COR-L47 (cell line): Measurements from ENCODE around the gene SLC12A2.

Experiments
- DNase-seq: peaks from one replicate; lab custom pipeline; 2025; lab: John Stamatoyannopoulos, UW

Gene SLC12A2

DNA sequence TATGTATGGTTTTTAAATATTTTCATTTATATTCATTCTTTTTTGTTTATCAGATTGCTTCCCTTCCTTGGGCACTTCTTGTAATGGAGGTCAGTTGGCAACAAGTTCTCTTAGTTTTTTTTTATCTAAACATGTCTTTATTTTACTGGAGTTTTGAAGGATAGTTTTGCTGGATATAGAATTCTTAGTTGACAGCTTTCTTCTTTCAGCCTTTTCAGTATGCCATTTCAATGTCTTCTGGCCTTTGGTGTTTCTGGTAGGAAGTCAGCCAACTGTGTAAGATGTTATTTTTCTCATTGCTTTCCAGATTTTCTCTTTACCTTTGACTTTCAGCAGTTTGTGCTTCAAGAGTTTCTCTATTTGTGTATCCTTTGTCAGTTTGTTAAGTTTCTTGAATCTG is 14.2 kb downstream of the SLC12A2 start:
- DNase-seq, result no peak

DNA sequence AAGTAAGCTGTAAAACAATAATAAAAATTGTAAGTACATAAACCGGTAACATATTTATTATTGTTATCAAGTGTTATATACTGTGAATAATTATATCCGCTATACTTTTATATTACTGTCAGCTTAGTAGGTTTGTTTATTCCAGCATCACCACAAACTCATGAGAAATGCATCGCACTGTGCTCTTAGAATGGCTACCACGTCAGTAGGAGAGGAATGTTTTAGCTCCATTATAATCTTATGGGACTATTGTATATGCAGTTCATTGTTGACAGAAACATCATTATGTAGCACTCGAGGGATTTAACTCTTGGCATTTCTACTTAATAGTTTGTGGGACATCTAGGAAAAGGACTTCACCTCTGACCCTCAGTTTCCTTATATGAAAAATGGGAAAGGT is 16.4 kb downstream of the SLC12A2 start:
- DNase-seq, result no peak

- DNase-seq, result no peak
Observed at GRCh38 chr5:128100860-128101557, 17.4 kb downstream of the SLC12A2 start.

GRCh38 chr5:128101676-128102075 is 18.1 kb downstream of the SLC12A2 start:
- no peak for DNase-seq

DNA sequence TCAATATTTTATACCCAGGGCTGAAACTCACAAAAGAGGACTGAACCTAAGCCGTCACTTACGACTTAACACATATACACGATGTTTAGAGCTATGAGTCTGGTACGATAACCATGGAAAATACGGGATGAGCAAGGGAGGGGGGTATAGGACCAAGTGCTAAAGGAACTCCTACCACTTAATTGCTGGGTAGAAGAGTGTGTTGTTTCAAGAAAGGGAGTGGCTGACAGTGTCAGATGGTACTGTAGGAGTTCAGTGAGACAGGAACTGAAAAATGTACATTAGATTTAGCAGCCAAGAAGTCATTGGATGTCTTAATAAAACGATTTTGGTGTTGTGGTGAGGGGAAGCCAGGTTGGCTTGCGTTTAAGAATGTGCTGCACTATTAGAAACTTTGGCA is 21.6 kb downstream of the SLC12A2 start:
- DNase-seq, result no peak

DNA sequence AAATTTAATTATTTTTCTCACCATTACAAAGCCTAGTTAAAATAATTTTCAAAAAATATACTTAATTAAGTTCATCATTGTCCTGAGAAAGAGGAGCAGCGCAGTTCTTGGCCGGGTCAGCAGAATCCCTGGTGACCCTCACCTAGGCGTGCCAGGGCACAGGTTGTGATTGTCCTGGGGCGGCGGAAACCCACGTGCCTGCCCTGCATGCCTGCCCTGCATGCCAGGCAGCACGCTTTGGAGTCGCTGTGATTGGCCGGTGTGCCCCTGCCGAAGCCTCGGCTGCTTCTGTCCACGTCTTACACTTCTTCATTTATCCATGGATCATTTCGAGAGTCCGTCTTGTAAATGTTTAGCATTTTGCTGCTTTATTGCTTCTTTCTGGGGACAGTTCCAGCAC is 25.6 kb downstream of the SLC12A2 start:
- DNase-seq, result no peak

DNA sequence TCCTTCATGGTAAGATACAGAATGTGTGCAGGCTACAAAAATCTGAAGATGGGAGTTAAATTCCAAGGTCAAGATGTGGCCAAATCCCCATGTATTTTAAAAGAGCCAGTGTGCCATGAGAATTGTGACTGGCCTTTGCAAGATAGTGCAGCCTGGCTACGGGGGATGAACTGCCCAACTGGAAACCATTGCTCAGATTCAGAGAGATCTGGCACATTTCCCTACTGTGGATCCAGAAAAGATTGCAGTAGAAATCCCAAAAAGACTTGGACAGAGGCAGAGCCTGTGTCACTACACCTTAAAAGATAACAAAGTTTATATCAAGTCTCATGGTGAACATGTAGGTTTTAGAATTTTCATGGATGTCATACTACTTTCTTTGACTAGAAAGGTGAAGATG is 26.2 kb downstream of the SLC12A2 start:
- DNase-seq, result no peak

GRCh38 chr5:128111818-128112448 is 28.4 kb downstream of the SLC12A2 start:
- DNase-seq, result no peak

DNA sequence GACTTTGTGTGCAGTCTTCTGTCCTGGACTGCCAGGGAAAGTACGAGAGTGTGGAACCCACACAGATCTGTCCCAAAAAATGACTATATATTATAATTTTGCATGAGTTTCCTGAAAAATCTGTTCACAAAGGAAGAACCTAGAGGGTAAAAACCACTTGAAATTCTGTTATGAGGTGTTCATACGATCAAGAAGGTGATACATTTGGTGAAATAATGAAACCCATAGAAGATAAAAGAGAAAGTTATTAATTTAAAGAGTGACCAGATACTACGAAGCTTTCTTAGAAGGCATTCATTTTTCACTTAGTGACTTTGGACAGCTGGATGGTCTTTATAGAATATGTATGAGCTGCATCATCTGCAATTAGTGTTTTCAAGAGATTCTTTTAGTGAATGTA is 32.9 kb downstream of the SLC12A2 start:
- DNase-seq, result no peak

DNA sequence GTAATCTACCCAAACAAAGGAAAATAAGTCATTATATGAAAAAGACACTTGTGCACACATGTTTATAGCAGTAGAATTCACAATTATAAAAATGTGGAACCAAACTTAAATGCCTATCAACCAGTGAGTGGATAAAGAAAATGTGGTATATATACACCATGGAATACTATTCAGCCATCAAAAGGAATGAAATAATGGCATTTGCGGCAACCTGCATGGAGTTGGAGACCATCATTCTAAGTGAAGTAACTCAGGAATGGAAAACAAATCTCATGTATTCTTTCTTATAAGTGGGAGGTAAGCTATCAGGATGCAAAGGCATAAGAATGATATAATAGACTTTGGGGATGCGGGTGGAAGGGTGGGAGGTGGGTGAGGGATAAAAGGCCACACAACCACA is 34.6 kb downstream of the SLC12A2 start:
- DNase-seq, result no peak

DNA sequence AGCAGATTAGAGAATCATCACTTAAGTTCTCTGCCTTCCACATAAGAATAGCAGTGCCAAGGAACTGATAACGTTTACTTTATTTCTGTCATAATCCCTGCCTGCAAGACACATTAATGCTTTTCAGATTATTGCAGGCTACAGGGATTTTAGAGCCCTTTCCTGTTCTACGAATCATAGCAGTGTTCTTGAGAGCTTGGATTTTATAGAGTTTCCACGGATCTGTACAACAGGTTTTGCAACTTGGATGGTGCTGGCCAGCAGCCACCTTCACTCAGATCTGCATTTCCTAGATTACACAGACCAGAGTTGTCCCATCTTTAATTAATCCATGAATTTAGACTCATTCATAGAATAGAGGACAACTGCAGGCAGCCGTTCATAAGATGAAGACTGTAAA is 38.1 kb downstream of the SLC12A2 start:
- no peak for DNase-seq

DNA sequence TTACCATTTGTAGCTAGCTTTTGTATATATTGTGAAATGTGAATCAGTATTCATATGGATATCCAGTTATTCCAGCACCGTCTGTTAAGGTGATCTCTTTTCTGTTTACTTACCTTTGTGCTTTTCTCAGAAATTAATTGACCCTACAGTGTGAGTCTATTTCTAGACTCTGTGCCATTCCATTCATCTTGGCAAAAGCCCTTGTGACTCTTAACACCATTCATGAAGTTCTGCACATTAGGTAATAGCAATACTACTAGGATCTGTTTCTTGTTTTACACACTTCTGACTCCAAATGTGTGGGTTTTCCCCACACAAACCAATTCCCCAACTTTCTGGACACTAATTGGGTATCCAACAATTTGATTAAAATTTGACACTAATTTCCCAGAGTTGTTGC is 40.4 kb downstream of the SLC12A2 start:
- no peak for DNase-seq

DNA sequence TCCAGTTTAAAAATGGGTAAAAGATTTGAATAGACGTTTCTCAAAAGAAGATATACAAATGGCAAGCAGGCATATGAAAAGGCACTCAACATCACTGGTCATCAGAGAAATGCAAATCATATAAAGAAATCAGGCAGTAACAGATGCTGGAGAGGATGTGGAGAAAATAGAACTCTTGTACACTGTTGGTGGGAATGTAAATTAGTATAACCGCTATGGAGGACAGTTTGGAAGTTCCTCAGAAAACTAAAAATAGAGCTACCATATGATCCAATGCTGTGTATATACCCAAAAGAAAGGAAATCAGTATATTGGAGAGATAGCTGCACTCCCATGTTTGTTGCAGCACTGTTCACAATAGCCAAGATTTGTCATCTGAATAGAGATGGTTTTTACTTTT is 42.7 kb downstream of the SLC12A2 start:
- no peak for DNase-seq

DNA sequence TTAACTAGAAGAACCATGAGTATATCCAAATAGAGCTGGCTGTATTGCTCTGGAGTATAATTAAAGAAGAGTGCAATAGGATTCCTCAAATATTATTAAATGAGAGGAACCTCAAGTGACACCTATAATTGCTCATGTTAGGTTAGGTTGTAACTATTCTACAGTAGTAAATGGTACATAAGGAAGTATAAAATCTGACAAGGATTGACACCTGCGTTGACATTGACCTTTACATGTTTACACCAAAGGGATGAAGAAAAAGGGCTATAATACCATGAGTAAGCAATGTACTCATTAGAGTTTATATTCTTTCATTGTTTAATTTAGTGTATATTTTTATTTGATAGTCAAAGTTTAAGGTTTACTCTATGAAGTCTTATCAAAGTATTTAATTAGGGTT is 48.9 kb downstream of the SLC12A2 start:
- no peak for DNase-seq

GRCh38 chr5:128135286-128135685 is 51.7 kb downstream of the SLC12A2 start:
- no peak for DNase-seq

DNA sequence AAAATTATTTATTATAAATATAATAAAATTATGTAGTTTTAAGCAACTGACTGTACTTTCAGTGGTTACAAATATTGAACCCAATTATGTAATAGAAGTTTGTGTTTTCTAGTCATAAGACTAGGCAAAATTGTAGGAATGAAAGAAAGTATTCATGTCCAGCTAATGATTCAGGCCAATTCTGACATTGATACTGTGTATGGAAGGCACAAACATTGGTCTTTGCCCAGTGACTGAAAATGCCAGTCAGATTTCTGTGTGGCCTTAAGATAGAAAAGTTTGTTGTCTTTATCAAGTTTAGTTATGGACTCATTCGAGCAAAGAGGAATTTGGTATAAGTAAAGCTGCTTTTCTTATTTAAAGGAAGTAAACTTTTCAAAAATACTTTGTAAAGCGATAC is 60.3 kb downstream of the SLC12A2 start:
- DNase-seq, result no peak

GRCh38 chr5:128144491-128144890 is 60.9 kb downstream of the SLC12A2 start:
- DNase-seq, result no peak

- no peak for DNase-seq
Observed at GRCh38 chr5:128146671-128147070, 63.1 kb downstream of the SLC12A2 start.

DNA sequence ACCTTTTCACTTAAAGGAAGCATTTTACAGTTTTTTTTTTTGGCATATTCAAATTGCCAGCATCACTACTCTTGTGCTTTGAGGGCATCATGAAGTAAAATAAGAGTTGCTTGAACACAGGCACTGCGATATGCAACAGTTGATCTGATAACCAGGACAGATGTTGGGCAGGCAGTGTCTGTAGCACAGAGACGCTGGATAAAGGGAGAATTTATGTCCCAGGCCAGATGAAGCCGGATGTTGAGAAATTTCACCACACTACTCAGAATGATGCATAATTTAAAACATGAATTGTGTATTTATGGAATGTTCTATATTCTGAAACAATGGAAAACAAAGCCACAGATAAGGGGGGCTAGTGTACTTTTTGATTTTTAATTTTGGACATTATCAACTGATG is 71.4 kb downstream of the SLC12A2 start:
- DNase-seq, result no peak

DNA sequence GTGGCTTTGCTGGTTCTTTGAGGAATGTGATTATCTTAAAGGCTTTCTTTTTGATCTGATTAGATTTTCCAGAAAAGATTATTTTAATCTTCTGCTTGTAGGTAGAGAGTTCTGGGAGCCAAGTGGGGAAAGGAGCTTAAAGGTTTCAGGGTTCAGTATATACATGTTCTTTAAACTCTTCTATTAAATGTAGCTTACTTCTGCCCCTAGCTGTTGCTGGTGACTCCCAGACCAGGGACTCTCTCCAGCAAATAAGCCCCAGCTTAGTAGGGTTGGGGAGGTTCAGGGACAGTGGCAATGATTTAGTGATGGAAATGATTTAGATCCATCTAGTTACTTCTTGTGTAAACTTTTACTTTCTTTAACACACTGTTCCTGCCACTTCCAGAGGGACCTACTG is 72.2 kb downstream of the SLC12A2 start:
- no peak for DNase-seq

GRCh38 chr5:128156521-128156920 is 73.0 kb downstream of the SLC12A2 start:
- no peak for DNase-seq

- no peak for DNase-seq
Observed at GRCh38 chr5:128158342-128158741, 74.8 kb downstream of the SLC12A2 start.

GRCh38 chr5:128163991-128164390 is 80.4 kb downstream of the SLC12A2 start:
- no peak for DNase-seq

DNA sequence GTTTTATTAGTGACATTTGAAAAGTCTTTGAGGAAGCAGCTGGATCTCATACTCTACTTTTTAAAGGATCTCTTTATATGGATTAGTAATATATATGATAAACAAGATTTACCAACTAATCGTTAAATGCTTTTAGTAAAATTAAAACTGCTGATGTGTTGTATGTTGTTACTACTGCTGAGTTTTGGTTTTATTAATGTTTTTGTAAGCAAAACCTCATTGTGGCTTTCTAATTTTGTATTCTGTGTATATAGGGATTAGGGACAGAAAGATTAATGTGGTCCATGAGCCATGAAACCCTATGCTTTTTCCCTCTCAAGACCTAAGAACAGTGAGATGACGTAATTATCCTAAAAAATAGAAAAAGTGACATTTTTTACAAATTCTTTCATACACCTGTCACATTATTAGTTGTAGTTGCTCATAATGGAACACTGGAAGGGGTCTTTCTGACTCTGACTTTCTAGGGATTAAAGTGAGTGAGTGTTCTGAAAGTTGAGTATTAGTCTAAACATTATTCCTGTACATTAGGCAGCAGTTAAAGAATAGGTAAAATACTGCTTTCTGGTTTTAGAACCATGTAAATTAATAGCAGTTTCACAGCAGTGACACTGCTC is 85.9 kb downstream of the SLC12A2 start:
- DNase-seq, result no peak
